Heart left ventricle (tissue), 16 donors: ENCODE results near the gene OR52H1. TPM values are rescaled to one million over a fixed set of nuclear protein-coding genes. Genes with fewer than 3 reads are reported as not detected.
A peak's percentile ranks its signal among the peaks of the same experiment; 100 is the strongest.

ENCODE experiments used
- ATAC-seq, 4 donors: fragments of 200-7000 bp; cut with Tn5 transposase; one replicate each; pipeline ENCODE4 v1.9.1; 2020 to 2022; ENCODE audit warnings: moderate library complexity in 4 of 4, mild to moderate bottlenecking in 3 of 4, moderate number of reproducible peaks in 1 of 4
- DNase-seq, 5 donors: peaks; one replicate each; pipeline ENCODE4 v3.0.0-alpha.2; 2020
- H3K27ac ChIP-seq, 12 donors: fragments of 200-600 bp; sonication (generic) in 4 of 12; one replicate each; pipeline versions ENCODE4 v1.5.0 to v1.8.0; 2016 to 2022; ENCODE audit warnings: mild to moderate bottlenecking in 2 of 12
- H3K27me3 ChIP-seq, 9 donors: fragments of 200-600 bp; sonication (generic) in 2 of 9; one replicate each; pipeline versions ENCODE4 v1.5.1 to v1.8.0; 2016 to 2022; ENCODE audit warnings: mild to moderate bottlenecking in 3 of 9
- H3K36me3 ChIP-seq, 9 donors: fragments of 200-600 bp; sonication (generic) in 2 of 9; one replicate each; pipeline versions ENCODE4 v1.5.0 to v1.8.0; 2018 to 2022; ENCODE audit warnings: mild to moderate bottlenecking in 2 of 9
- H3K4me1 ChIP-seq, 12 donors: fragments of 200-600 bp; sonication (generic) in 4 of 12; one replicate each; pipeline versions ENCODE4 v1.5.0 to v1.8.0; 2016 to 2022; ENCODE audit warnings: mild to moderate bottlenecking in 3 of 12
- H3K4me3 ChIP-seq, 12 donors: fragments of 200-600 bp; sonication (generic) in 4 of 12; one replicate each; pipeline versions ENCODE4 v1.5.0 to v1.8.0; 2017 to 2022; ENCODE audit warnings: mild to moderate bottlenecking in 9 of 12, moderate library complexity in 4 of 12
- H3K9me3 ChIP-seq, 12 donors: fragments of 200-600 bp; sonication (generic) in 4 of 12; one replicate each; pipeline versions ENCODE4 v1.5.0 to v1.8.0; 2016 to 2022; ENCODE audit warnings: mild to moderate bottlenecking in 1 of 12
- CTCF ChIP-seq, 12 donors: fragments of 200-600 bp; sonication (generic) in 4 of 12; IDR thresholded peaks; one replicate each; pipeline versions ENCODE4 v1.5.0 to v1.8.0; 2018 to 2022; ENCODE audit warnings: antibody characterized with exemption in 12 of 12, mild to moderate bottlenecking in 5 of 12
- POLR2A ChIP-seq, 2 donors: fragments of 450-650 bp; IDR thresholded peaks; one replicate each; pipeline ENCODE4 v1.6.1; 2017; ENCODE audit warnings: antibody characterized with exemption in 2 of 2, mild to moderate bottlenecking in 2 of 2, moderate library complexity in 2 of 2
- WGBS, 4 donors: extraction: QIAGEN DNeasy Blood & Tissue Kit in 2 of 4; methylation state at CpG; one replicate each; pipeline versions ENCODE4 v1.1.5 to v1.1.7; 2013 to 2018; 5-methylcytosine and 5-hydroxymethylcytosine counted together
- intact Hi-C, 10 donors: fragments of 100-400 bp; cut with DNase I; formaldehyde crosslinking; loops; one replicate each; pipeline versions ENCODE4 v1.11.1 to v1.14.2; 2022
- polyA plus RNA-seq, 2 donors: library from polyadenylated mRNA; stranded (reverse); fragments of 200-250 nt; gene quantifications; one replicate each; pipeline ENCODE4 v1.2.3, GENCODE V29; 2013
- total RNA-seq, 9 donors: library from RNA; depleted of rRNA in 2 of 9; stranded (reverse); fragments of >200 nt in 2 of 9; fragmentation: NEBNext Ultra II Directional in 3 of 9; extraction: Animal tissue kit (Norgen Biotek cat#: 25700) in 3 of 9; gene quantifications; one replicate each; pipeline versions ENCODE4 v1.1.0 to v1.2.4, GENCODE V29; 2016 to 2023
- donor health status: ischemic (EF 13 %, LVEDD 7.1; RV severe dilation, severe dysfunction).
- donor health status: healthy with polysubstance abuse.
- donor health status: DM: no; HTN: yes; CAD: no.
- donor health status: DM: no; HTN: no; CAD: no.
- donor health status: ischemic (EF 25% LVEDD 6.9; RV normal size, moderate dysfunction).
- donor health status: ischemic (EF 25% LVEDD 5.7; RV mildly dilated, moderate dysfunction).
- donor health status: healthy.
- donor health status: DM: yes; HTN: yes; CAD: no.
- donor health status: ischemic (EF 35%, LVEDD 5.7; RV mildly dilated, moderate dysfunction).
- donor health status: nonischemic (EF 11% LVEDD 7.7; RV severe dilation, severe dysfunction).
- donor health status: DM: yes; HTN: yes; CAD: no.
- donor health status: PGD.
- donor health status: ischemic (EF 29% LVEDD 5.4; RV normal size, mild dysfunction).
- donor health status: nonischemic (EF 23%, LVEDD 6.1; RV moderate dilation, normal function).

Gene OR52H1
- total and polyA plus RNA-seq, 11 donors, result 0.32 to 0.47 TPM; not detected in 9

DNA sequence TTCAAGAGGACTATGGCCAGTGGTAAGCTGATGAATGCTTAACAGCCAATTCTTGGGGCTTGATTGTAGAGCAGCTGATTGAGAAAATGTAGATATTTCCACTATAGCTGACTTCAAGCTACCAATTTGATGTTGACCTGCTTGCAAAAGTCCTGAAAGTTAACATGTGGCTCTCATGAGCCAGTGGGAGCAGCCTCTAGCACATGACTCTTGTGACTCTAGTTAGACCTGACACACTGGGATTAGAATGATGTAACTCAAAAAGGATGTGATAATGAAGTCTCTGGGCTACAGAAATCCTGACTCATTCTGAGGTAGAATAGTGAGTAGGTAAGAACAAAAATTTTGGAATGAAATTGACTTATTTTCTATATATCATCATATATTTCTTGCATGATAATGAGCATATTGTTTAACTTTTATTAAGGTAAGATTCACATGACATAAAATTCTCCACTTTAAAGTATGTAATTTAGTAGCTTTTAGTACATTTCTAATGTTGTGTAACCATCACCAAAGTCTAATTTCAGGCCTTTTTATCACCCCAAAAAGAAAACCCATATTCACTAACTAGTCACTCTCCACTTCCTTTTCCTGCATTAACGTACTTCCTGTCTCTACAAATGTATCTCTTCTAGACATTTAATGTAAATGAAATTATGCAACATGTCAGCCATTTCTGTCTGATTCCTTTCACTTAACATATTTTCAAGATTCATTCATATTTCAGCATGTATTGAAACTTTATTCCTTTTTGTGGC lies 16.1 kb upstream of the OR52H1 start:
- DNase-seq, result no peak
- Histone ChIP-seq H3K27ac (no peak overlapping the region), H3K4me1 (no peaks in the 10 kb centered on the region), H3K9me3 (no peaks in the 10 kb centered on the region), H3K36me3 (no peaks in the 10 kb centered on the region), H3K4me3 (no peak overlapping the region), H3K27me3 (no peaks in the 10 kb centered on the region)
- TF ChIP-seq POLR2A (IDR thresholded peaks at IDR 0.05), result no peak
- no peak for ATAC-seq
- intact Hi-C loops, result no loop called here
- 60 to 71% (median 69%) methylated on average over 1 of the region's 1 CpG for WGBS, 4 donors

- no peaks in the 10 kb centered on the region for H3K27me3 ChIP-seq
- no peaks in the 10 kb centered on the region for H3K9me3 ChIP-seq
- no peaks in the 10 kb centered on the region for H3K4me1 ChIP-seq
- DNase-seq (no peak), ATAC-seq (no peak)
- no peak for TF ChIP-seq POLR2A (IDR thresholded peaks at IDR 0.05)
- no peak for TF ChIP-seq CTCF (IDR thresholded peaks at IDR 0.05)
- H3K27ac ChIP-seq, result no peak overlapping the region
- H3K4me3 ChIP-seq, result no peak overlapping the region
- H3K36me3 ChIP-seq, result no peaks in the 10 kb centered on the region
- WGBS, 4 donors, result 30 to 67% (median 48%) methylated on average over 3 of the region's 3 CpGs
- intact Hi-C loops, result loop anchor here in 4 of 10 donors (10.0 kb wide), 1 partner anchor 83 kb away; no protein-coding TSS in a partner anchor
Measured at GRCh38 chr11:5557751-5558150, 9.4 kb upstream of the OR52H1 start.

DNA sequence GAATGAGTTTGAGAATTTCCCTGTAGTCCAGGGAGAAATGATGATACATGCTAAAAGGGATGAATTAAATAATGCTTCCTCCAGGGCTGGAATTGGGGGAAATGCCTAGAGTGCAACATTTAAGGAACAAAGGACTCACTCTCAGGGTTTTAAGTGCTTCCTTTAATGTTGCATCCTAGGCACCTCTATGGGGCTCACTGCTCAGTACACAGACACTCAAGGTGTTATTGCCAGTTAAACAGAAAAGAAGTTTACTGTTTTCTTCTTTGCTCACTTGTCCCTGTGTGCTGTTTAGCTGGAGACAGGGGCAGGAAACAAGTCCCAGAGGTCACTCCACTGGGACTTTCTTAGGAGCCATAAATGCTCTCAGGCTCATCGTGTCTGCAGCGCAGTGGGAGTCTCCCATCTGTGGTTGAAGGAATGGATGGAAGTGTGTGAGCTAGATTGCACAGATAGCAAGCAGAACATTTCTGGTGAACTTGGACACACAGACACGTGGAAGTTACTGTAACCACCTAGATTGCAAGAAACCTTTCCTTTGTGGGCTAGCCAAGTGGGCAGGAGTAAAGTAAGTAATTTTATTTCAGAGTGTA lies 8.4 kb upstream of the OR52H1 start:
- DNase-seq, result no peak
- TF ChIP-seq CTCF (IDR thresholded peaks at IDR 0.05) (no peak), POLR2A (IDR thresholded peaks at IDR 0.05) (no peak)
- no peaks in the 10 kb centered on the region for H3K27me3 ChIP-seq
- ATAC-seq, result no peak
- no peaks in the 10 kb centered on the region for H3K4me1 ChIP-seq
- H3K4me3 ChIP-seq, result no peak overlapping the region
- 46 to 52% (median 50%) methylated on average over 3 of the region's 3 CpGs for WGBS, 4 donors
- no peaks in the 10 kb centered on the region for H3K9me3 ChIP-seq
- intact Hi-C loops, result loop anchor here in 4 of 10 donors (10.0 kb wide), 1 partner anchor 82 kb away; no protein-coding TSS in a partner anchor
- no peak overlapping the region for H3K27ac ChIP-seq
- no peaks in the 10 kb centered on the region for H3K36me3 ChIP-seq

DNA sequence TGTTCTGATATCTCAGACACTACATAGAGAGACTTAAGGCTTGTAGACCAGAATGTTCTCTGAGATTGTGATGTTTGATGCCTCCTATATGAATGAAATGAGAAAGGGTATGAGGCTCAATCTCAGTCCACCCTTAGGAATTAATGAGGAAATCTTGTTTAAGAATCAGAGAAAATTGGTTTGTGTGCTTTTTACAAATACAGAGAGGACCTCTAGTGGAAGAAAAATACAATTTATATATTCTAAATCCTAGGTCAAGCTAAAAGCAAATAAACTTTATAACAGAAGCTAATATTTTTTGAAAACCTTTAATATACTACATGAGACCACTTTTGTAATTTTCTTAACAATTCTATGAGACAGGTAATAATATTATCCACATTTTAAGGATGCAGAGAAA lies 5.0 kb upstream of the OR52H1 start:
- no peaks in the 10 kb centered on the region for H3K27me3 ChIP-seq
- no peak for ATAC-seq
- intact Hi-C loops, result loop anchor here in 5 of 10 donors (2.0 to 10.0 kb wide), 2 partner anchors 77 to 79 kb away; no protein-coding TSS in a partner anchor
- H3K9me3 ChIP-seq, result no peaks in the 10 kb centered on the region
- no peak for TF ChIP-seq POLR2A (IDR thresholded peaks at IDR 0.05)
- TF ChIP-seq CTCF (IDR thresholded peaks at IDR 0.05), result peak in 5 of 12 donors; percentile 21 to 45 (median 33)
- no peak overlapping the region for H3K4me3 ChIP-seq
- H3K27ac ChIP-seq, result no peak overlapping the region
- H3K36me3 ChIP-seq, result no peaks in the 10 kb centered on the region
- no peaks in the 10 kb centered on the region for H3K4me1 ChIP-seq
- no peak for DNase-seq
